Measurements from ENCODE around the gene AGAP3.

- no peak for TF ChIP-seq CTCF (IDR thresholded peaks at IDR 0.05; ENCODE audit: borderline replicate concordance, extremely low read depth, low read length, poor library complexity, severe bottlenecking)
- no peak for TF ChIP-seq EZH2 (IDR thresholded peaks at IDR 0.05; ENCODE audit: borderline replicate concordance, low read depth, low read length, severe bottlenecking)
Observed at GRCh38 chr7:151118108-151119054, 32.1 kb downstream of the AGAP3 start.

Measured in DND-41 (cell line).